K562 (cell line): ENCODE results near the gene MADCAM1.

Source experiments
- KLF13 ChIP-seq: fragments of 450-650 bp; IDR thresholded peaks from 2 replicates; pipeline ENCODE4 v1.6.1; 2016; ENCODE audit warnings: missing genetic modification characterization, low read depth, mild to moderate bottlenecking, missing compliant biosample characterization, moderate library complexity, borderline replicate concordance
- MYC ChIP-seq, 2 experiments: fragments of 250-450 bp in 1 of 2; sonication (Bioruptor Pico) in 1 of 2; IDR thresholded peaks; 2 replicates each; pipeline versions ENCODE4 v1.5.1 to v1.6.1; 2012 to 2021; ENCODE audit warnings: low read depth in 2 of 2, borderline replicate concordance in 1 of 2, improper control_type of control experiment in 1 of 2, low read length in 1 of 2, mild to moderate bottlenecking in 1 of 2, moderate library complexity in 1 of 2
- NFXL1 ChIP-seq: fragments of 450-650 bp; formaldehyde crosslinking; IDR thresholded peaks from 2 replicates; pipeline ENCODE4 v1.4.0; 2021; ENCODE audit warnings: mild to moderate bottlenecking
- NR1H2 ChIP-seq: sonication (generic); formaldehyde crosslinking; IDR thresholded peaks from 2 replicates; pipeline ENCODE4 v1.4.0; 2020; ENCODE audit warnings: mild to moderate bottlenecking, missing genetic modification reagents
- POLR2A ChIP-seq: fragments of 450-650 bp; conservative IDR thresholded peaks from 2 replicates; pipeline ENCODE4 v1.6.1; 2016
- ZNF830 ChIP-seq: fragments of 250-450 bp; sonication (Bioruptor Pico); IDR thresholded peaks from 2 replicates; pipeline ENCODE4 v1.5.0; 2021; ENCODE audit warnings: mild to moderate bottlenecking

DNA sequence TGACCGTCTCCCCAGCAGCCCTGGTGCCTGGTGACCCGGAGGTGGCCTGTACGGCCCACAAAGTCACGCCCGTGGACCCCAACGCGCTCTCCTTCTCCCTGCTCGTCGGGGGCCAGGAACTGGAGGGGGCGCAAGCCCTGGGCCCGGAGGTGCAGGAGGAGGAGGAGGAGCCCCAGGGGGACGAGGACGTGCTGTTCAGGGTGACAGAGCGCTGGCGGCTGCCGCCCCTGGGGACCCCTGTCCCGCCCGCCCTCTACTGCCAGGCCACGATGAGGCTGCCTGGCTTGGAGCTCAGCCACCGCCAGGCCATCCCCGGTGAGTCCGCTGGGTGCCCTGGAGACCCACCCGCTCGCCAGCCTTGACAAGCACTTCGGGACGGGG lies 2.2 kb downstream of the MADCAM1 start:
- no peak for TF ChIP-seq POLR2A
- TF ChIP-seq ZNF830 = no peak
- no peak for TF ChIP-seq NFXL1
- no peak for TF ChIP-seq MYC (IDR thresholded peaks at IDR 0.05; ENCODE audit: low read depth, low read length)
- TF ChIP-seq MYC (CRISPR knock-in tag; IDR thresholded peaks at IDR 0.05; ENCODE audit: borderline replicate concordance, low read depth) = no peak
- no peak for TF ChIP-seq KLF13 (tag)
- TF ChIP-seq NR1H2 (CRISPR knock-in tag) = no peak
